Keratinocyte (primary cell): Measurements from ENCODE around the gene TAF4B. TPM values are rescaled to one million over a fixed set of nuclear protein-coding genes. Genes with fewer than 3 reads are reported as not detected.

Source experiments
- DNase-seq: peaks from one replicate; pipeline ENCODE4 v3.0.0-alpha.2; 2011; ENCODE audit warnings: low read depth, missing footprints, low spot score
- FAIRE-seq: peaks from 2 replicates; lab custom pipeline; 2011; peaks lifted over from hg19 to GRCh38; lab: Jason Lieb, UNC
- H2AFZ ChIP-seq: 2 replicates; pipeline ENCODE4 v1.6.0; 2012; ENCODE audit warnings: low read length, control low read depth, inconsistent platforms; ENCODE audit not compliant: control insufficient read depth
- H3K27ac ChIP-seq: 2 replicates; pipeline ENCODE4 v1.5.1; 2011; ENCODE audit warnings: low read length; ENCODE audit not compliant: control insufficient read depth, insufficient read depth
- H3K27me3 ChIP-seq: 3 replicates; pipeline ENCODE4 v1.6.0; 2011; ENCODE audit warnings: low read length; ENCODE audit not compliant: control insufficient read depth, insufficient read depth; ENCODE audit errors: extremely low read depth
- H3K36me3 ChIP-seq, 2 experiments: 2 replicates in 1 of 2; 3 replicates in 1 of 2; pipeline ENCODE4 v1.5.1; 2011; ENCODE audit warnings: low read length in 2 of 2, mild to moderate bottlenecking in 1 of 2; ENCODE audit not compliant: control insufficient read depth in 2 of 2, insufficient read depth in 2 of 2; ENCODE audit errors: extremely low read depth in 1 of 2
- H3K4me1 ChIP-seq: 3 replicates; pipeline ENCODE4 v1.5.1; 2011; ENCODE audit warnings: low read length; ENCODE audit not compliant: control insufficient read depth, insufficient read depth; ENCODE audit errors: extremely low read depth
- H3K4me2 ChIP-seq: 3 replicates; pipeline ENCODE4 v1.6.0; 2011; ENCODE audit warnings: low read depth, low read length; ENCODE audit not compliant: control insufficient read depth, insufficient read depth; ENCODE audit errors: extremely low read depth
- H3K4me3 ChIP-seq, 3 experiments: fragments of 200-600 bp in 1 of 3; sonication (generic) in 1 of 3; 2 replicates in 2 of 3; 3 replicates in 1 of 3; pipeline ENCODE4 v1.5.1; 2011 to 2016; ENCODE audit warnings: low read length in 3 of 3, mild to moderate bottlenecking in 3 of 3, control low read depth in 2 of 3, inconsistent platforms in 1 of 3, low read depth in 1 of 3, mixed read lengths in 1 of 3, mixed run types in 1 of 3, moderate library complexity in 1 of 3; ENCODE audit not compliant: control insufficient read depth in 2 of 3, insufficient read depth in 2 of 3; ENCODE audit errors: extremely low read depth in 1 of 3
- H3K79me2 ChIP-seq: 2 replicates; pipeline ENCODE4 v1.6.0; 2012; ENCODE audit warnings: low read length; ENCODE audit not compliant: control insufficient read depth, insufficient read depth
- H3K9ac ChIP-seq: 3 replicates; pipeline ENCODE4 v1.6.0; 2011; ENCODE audit warnings: low read length; ENCODE audit not compliant: control insufficient read depth, insufficient read depth; ENCODE audit errors: extremely low read depth
- H3K9me1 ChIP-seq: 3 replicates; pipeline ENCODE4 v1.6.0; 2011; ENCODE audit warnings: low read length; ENCODE audit not compliant: control insufficient read depth, insufficient read depth; ENCODE audit errors: extremely low read depth
- H3K9me3 ChIP-seq: 2 replicates; pipeline ENCODE4 v1.5.1; 2012; ENCODE audit warnings: low read depth, low read length; ENCODE audit not compliant: control insufficient read depth
- H4K20me1 ChIP-seq: 3 replicates; pipeline ENCODE4 v1.6.0; 2011; ENCODE audit warnings: low read length; ENCODE audit not compliant: control insufficient read depth, insufficient read depth; ENCODE audit errors: extremely low read depth
- EZH2 ChIP-seq: IDR thresholded peaks from one replicate; pipeline ENCODE4 v1.6.1; 2012; ENCODE audit warnings: inconsistent platforms, mild to moderate bottlenecking, low read length, moderate library complexity
- dilution Hi-C: fragments of 300-500 bp; cut with MboI; formaldehyde crosslinking; loops from one replicate; pipeline ENCODE4 v1.7.0; 2020; ENCODE audit warnings: low sequenced_read_pairs; ENCODE audit not compliant: extremely low pct_ligation_motif_present
- polyA plus RNA-seq, 5 experiments: library from polyadenylated mRNA; depleted of rRNA in 3 of 5; stranded (reverse) in 3 of 5; stranded (forward) in 1 of 5; unstranded in 1 of 5; fragments of >200 nt; gene quantifications; 1 replicate in 1 of 5; 2 replicates in 3 of 5; 3 replicates in 1 of 5; pipeline versions ENCODE4 v1.2.1 to v1.2.3, GENCODE V29; 2011 to 2012; ENCODE audit warnings: missing spikeins in 2 of 5, low read depth in 1 of 5, low replicate concordance in 1 of 5
- TF ChIP-seq, protein P1 (sequence below), 3 experiments: IDR thresholded peaks in 1 of 3; conservative IDR thresholded peaks in 1 of 3; optimal IDR thresholded peaks in 1 of 3; 2 replicates in 2 of 3; 3 replicates in 1 of 3; pipeline versions ENCODE3 to v1.5.1; 2011; ENCODE audit warnings: low read length in 3 of 3, mild to moderate bottlenecking in 3 of 3, moderate library complexity in 2 of 3, control low read depth in 1 of 3, inconsistent platforms in 1 of 3; ENCODE audit not compliant: insufficient read depth in 2 of 3; ENCODE audit errors: extremely low read depth in 1 of 3

Gene TAF4B
- polyA plus RNA-seq, 1 donor (not counting 4 experiments of a cell fraction or from before 2014, with no cell fraction given), result 5.9 TPM

- no peaks in the 10 kb centered on the region for H3K9me3 ChIP-seq
- H3K9ac ChIP-seq, result no peak overlapping the region
- H4K20me1 ChIP-seq, result no peaks in the 10 kb centered on the region
- DNase-seq (no peak), FAIRE-seq (no peak)
- no peak overlapping the region for H3K27ac ChIP-seq
- TF ChIP-seq, protein P1, sequence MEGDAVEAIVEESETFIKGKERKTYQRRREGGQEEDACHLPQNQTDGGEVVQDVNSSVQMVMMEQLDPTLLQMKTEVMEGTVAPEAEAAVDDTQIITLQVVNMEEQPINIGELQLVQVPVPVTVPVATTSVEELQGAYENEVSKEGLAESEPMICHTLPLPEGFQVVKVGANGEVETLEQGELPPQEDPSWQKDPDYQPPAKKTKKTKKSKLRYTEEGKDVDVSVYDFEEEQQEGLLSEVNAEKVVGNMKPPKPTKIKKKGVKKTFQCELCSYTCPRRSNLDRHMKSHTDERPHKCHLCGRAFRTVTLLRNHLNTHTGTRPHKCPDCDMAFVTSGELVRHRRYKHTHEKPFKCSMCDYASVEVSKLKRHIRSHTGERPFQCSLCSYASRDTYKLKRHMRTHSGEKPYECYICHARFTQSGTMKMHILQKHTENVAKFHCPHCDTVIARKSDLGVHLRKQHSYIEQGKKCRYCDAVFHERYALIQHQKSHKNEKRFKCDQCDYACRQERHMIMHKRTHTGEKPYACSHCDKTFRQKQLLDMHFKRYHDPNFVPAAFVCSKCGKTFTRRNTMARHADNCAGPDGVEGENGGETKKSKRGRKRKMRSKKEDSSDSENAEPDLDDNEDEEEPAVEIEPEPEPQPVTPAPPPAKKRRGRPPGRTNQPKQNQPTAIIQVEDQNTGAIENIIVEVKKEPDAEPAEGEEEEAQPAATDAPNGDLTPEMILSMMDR (optimal IDR thresholded peaks at IDR 0.05 in 1 of 3, IDR thresholded peaks at IDR 0.05 in 1 of 3, conservative IDR thresholded peaks at IDR 0.05 in 1 of 3; ENCODE audit: extremely low read depth in 1 of 3, insufficient read depth in 2 of 3, low read length in 3 of 3), result no peak
- no peak for TF ChIP-seq EZH2
- no peaks in the 10 kb centered on the region for H3K27me3 ChIP-seq
- no peaks in the 10 kb centered on the region for H3K36me3 ChIP-seq
- H3K9me1 ChIP-seq, result no peaks in the 10 kb centered on the region
- no peaks in the 10 kb centered on the region for H3K79me2 ChIP-seq
- H2AFZ ChIP-seq, result no peak overlapping the region
- no peak overlapping the region for H3K4me3 ChIP-seq
- H3K4me1 ChIP-seq, result no peaks in the 10 kb centered on the region
- H3K4me2 ChIP-seq, result no peak overlapping the region
- dilution Hi-C loops, result no loop called here
These were observed 141.2 kb downstream of the TAF4B start for GRCh38 chr18:26367425-26367824.

GRCh38 chr18:26370037-26370436 is 143.8 kb downstream of the TAF4B start:
- H3K4me2 ChIP-seq, result no peak overlapping the region
- no peaks in the 10 kb centered on the region for H4K20me1 ChIP-seq
- no peaks in the 10 kb centered on the region for H3K4me1 ChIP-seq
- H3K27me3 ChIP-seq, result no peaks in the 10 kb centered on the region
- no peak overlapping the region for H3K27ac ChIP-seq
- no peak overlapping the region for H3K4me3 ChIP-seq
- dilution Hi-C loops, result no loop called here
- H3K79me2 ChIP-seq, result no peaks in the 10 kb centered on the region
- no peak for TF ChIP-seq EZH2
- TF ChIP-seq, protein P1 (optimal IDR thresholded peaks at IDR 0.05 in 1 of 3, IDR thresholded peaks at IDR 0.05 in 1 of 3, conservative IDR thresholded peaks at IDR 0.05 in 1 of 3; ENCODE audit: extremely low read depth in 1 of 3, insufficient read depth in 2 of 3, low read length in 3 of 3), result no peak
- H3K9me1 ChIP-seq, result no peaks in the 10 kb centered on the region
- H3K9me3 ChIP-seq, result no peaks in the 10 kb centered on the region
- no peak for FAIRE-seq
- H2AFZ ChIP-seq, result no peak overlapping the region
- no peaks in the 10 kb centered on the region for H3K36me3 ChIP-seq
- no peak for DNase-seq
- no peak overlapping the region for H3K9ac ChIP-seq
